K562 (cell line): ENCODE results near the gene COL23A1.

ENCODE experiments used
- PRDM10 ChIP-seq: fragments of 450-650 bp; IDR thresholded peaks from 2 replicates; pipeline ENCODE4 v1.6.1; 2018; ENCODE audit not compliant: partially characterized antibody
- TBP ChIP-seq: optimal IDR thresholded peaks from 2 replicates; pipeline ENCODE3; 2011; ENCODE audit warnings: low read depth, low read length, improper control_type of control experiment
- TFAP4 ChIP-seq: sonication (generic); formaldehyde crosslinking; IDR thresholded peaks from 2 replicates; pipeline ENCODE4 v1.8.0; 2022; ENCODE audit warnings: missing genetic modification reagents, mild to moderate bottlenecking, moderate library complexity, borderline replicate concordance
- TF ChIP-seq, protein P1 (sequence below): fragments of 250-450 bp; sonication (Bioruptor Pico); IDR thresholded peaks from 2 replicates; pipeline ENCODE4 v1.8.0; 2021; ENCODE audit warnings: moderate library complexity, mild to moderate bottlenecking, inconsistent platforms

- TF ChIP-seq TBP (no peak), TFAP4 (CRISPR knock-in tag) (no peak), PRDM10 (no peak)
- TF ChIP-seq, protein P1, sequence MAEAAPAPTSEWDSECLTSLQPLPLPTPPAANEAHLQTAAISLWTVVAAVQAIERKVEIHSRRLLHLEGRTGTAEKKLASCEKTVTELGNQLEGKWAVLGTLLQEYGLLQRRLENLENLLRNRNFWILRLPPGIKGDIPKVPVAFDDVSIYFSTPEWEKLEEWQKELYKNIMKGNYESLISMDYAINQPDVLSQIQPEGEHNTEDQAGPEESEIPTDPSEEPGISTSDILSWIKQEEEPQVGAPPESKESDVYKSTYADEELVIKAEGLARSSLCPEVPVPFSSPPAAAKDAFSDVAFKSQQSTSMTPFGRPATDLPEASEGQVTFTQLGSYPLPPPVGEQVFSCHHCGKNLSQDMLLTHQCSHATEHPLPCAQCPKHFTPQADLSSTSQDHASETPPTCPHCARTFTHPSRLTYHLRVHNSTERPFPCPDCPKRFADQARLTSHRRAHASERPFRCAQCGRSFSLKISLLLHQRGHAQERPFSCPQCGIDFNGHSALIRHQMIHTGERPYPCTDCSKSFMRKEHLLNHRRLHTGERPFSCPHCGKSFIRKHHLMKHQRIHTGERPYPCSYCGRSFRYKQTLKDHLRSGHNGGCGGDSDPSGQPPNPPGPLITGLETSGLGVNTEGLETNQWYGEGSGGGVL, result no peak
Observed at GRCh38 chr5:178324481-178325310, 265.5 kb downstream of the COL23A1 start.
